Stimulated activated CD8-positive, alpha-beta memory T cell treated with anti-CD3 and anti-CD28 coated beads, Interleukin-12 subunit alpha, Interleukin-12 subunit beta, amount 100 ng/mL, for 1 hour (primary cell): ENCODE results near the gene RPL35.

ENCODE experiments used
- DNase-seq: peaks from one replicate; pipeline ENCODE4 v3.0.0-alpha.2; 2020; ENCODE audit warnings: low read depth

The RPL35 gene

GRCh38 chr9:124820698-124821623 is 40.8 kb downstream of the RPL35 start:
- DNase-seq = no peak

- DNase-seq = no peak
Measured at GRCh38 chr9:124818431-124819281, 43.1 kb downstream of the RPL35 start.

- no peak for DNase-seq
Measured at GRCh38 chr9:124815601-124816000, 46.2 kb downstream of the RPL35 start.

GRCh38 chr9:124814164-124814535 is 47.6 kb downstream of the RPL35 start:
- no peak for DNase-seq

GRCh38 chr9:124813501-124814163 is 48.1 kb downstream of the RPL35 start:
- DNase-seq = no peak

- no peak for DNase-seq
Measured at GRCh38 chr9:124813041-124813440, 48.7 kb downstream of the RPL35 start.

- DNase-seq = no peak
Measured at GRCh38 chr9:124812441-124812876, 49.3 kb downstream of the RPL35 start.

GRCh38 chr9:124810663-124811355 is 50.9 kb downstream of the RPL35 start:
- DNase-seq = no peak

- no peak for DNase-seq
Measured at GRCh38 chr9:124809741-124810500, 51.8 kb downstream of the RPL35 start.

GRCh38 chr9:124809211-124809610 is 52.5 kb downstream of the RPL35 start:
- no peak for DNase-seq

GRCh38 chr9:124808246-124808956 is 53.4 kb downstream of the RPL35 start:
- no peak for DNase-seq
